Stimulated activated CD8-positive, alpha-beta memory T cell treated with anti-CD3 and anti-CD28 coated beads, Interleukin-15, amount 100 ng/mL, for 1 hour (primary cell): ENCODE data around the gene DRC1.

ENCODE experiments used
- DNase-seq: peaks from one replicate; pipeline ENCODE4 v3.0.0-alpha.2; 2020; ENCODE audit warnings: low read depth

The DRC1 gene

GRCh38 chr2:26448651-26449050, 46.9 kb downstream of the DRC1 start:
- no peak for DNase-seq

- DNase-seq: no peak
These were observed 47.7 kb downstream of the DRC1 start for GRCh38 chr2:26449278-26450030.

- DNase-seq: no peak
These were observed 48.4 kb downstream of the DRC1 start for GRCh38 chr2:26450031-26450635.

DNA sequence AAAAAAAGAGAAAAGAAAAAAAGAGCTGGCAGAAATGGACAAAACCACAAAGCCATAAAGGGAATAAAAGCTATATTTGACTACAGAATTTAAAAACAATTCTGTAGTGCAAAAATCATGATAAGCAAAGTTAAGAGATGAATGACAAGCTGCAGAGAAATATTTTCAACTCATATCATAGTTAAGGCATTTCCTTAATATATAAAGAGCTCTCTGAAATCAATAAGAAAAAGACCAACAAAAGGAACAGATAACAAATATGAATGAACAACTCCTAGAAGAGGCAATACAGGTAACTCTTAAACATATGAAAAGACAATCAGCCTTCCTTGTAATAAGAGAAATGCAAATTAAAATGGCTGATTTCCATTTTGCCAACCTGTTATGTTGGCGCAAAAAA, 50.0 kb downstream of the DRC1 start:
- no peak for DNase-seq

- DNase-seq: no peak
These were observed 52.0 kb downstream of the DRC1 start for GRCh38 chr2:26453421-26454329.

DNA sequence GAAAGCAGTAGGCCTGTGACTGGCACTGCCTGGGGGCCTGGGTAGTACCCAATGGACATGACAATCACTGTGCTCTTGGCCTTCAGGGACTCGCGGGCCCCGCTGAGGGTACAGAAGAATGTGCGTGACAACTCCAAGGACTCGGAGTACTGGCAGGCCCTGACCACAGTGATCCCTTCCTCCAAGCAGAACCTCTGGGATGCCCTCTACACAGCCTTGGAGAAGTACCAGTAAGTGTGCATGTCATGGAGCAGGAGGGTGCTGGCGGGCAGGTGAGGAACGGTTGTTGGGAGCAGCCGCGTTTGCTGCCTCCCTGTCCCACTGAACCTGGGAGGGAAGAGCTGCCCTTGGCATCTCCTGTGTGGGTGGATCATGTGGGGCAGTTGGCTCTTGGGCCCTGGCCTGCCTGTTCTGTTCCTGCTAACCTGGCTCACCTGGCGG, 52.9 kb downstream of the DRC1 start:
- DNase-seq: no peak

DNA sequence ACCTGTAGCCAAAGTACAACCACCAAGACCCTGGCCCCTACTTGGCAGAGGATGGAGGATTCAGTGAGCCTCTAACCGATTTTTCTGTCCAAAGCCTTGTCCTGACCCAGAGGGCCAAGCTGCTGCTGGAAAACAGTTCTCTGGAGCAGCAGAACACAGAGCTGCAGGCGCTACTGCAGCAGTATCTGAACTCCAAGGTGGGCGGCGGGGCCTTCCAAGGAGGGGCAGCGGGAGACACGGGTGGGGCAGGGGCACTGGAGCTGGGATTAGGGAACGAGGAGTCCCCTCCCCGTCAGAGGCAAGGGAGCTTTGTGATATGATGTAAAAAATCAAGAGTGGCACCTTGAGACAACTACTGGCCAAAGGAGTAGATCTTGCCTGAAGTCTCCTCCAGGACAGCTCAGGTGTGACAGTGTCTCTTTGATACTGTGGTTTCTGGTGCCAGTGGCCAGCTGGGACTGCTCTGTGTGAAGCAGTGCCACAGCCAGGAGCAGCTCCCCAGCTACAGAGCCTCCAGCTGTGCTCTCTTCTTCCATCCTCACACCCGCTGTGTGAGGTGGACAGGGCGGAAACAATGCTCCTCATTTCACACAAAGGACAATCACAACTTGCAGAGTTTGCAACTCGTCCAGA, 53.4 kb downstream of the DRC1 start:
- no peak for DNase-seq

DNA sequence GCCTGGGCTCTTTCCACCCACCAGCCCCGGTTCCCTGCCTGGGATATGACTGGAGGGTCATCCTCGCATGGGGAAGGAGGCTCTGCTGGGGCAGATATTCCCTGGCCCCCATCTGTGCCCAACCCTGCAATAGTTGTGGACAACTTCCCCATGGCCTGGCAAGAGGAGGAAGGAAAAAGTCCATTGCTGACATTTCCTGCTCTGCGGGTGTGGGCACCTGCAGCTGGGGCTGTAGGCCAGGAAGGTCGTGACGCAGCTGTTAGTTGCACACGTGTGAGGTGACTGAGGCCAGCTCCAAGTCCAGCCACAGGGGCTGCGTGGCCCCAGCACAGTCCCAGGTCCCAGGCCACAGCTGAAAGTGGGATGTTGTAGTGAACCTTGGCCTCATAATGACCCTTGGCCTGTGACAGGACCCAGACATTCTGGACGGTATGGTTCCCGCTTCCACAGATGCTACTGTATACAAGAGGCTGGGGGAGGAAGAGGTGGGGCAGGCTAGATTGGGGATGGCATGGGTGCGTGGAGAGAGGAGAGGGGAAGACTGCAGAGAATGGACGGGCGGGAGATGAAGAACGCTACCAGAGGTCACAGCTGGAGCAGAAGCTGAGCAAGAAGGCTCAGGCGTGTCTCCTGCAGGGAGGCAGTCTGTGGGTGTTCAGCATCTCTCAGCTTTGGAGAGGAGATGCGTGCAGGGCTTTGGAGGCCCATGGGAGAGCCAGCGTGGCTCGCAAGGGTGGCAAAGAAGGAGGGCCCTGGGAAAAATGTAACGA, 54.1 kb downstream of the DRC1 start:
- DNase-seq: no peak

DNA sequence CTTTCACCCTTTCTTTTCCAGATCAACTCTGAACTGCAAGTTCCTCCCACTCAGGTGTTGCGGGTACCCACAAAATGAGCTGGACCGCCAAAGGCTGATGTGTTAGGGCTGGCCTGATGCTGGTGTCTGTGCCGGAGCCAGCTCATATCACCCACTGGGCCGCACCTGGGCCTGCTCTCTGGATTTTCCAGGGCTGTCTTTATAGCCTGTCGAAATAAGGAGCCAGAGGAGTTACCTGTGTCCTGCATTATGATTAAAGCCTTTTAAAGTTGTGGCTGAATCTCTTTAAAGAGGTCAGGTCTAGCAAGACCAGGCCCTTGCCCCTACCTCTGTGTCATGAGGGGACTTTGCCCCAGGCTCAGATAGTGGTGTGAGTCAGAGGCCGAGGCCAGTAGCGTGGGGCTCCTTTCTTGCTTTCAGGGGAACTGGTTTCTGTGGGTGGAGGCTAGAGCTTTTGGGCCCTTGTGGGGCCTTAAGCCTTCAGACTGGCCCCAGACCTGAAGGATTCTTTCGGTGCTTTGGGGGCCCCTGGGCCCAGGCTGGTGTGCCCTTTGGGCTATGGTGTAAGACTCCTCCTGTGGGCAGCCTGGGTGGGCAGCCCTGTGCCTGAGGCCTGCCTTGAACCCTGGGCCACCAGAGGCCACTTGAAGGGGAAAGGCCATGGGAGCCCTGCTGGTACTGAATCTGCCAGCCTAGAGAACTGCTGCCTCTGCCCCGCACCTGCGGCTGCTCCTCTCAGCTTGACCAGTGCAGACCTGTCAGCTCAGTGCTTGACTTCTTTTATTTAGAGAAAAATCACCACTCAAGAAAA, 54.9 kb downstream of the DRC1 start:
- DNase-seq: no peak

DNA sequence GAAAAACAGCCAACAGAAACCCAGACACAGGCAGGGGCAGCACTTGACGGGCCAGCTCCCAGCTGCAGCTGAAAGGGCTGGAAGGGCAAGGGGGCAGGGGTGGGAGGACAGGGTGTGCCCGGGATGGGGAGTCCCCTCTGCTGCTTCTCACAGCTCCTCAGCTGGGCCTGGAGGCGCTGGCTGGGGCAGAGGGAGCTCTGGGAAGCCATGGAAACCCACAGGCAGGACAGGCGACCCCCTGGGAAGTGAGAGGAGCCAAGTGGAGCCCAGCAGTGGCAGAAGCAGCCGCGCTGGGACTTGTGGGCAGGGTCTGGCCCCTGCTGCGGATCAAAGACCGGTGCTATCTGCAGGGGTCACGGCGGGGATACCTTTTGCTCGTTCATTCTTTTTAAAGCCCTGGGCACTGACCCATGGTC, 55.5 kb downstream of the DRC1 start:
- no peak for DNase-seq

DNA sequence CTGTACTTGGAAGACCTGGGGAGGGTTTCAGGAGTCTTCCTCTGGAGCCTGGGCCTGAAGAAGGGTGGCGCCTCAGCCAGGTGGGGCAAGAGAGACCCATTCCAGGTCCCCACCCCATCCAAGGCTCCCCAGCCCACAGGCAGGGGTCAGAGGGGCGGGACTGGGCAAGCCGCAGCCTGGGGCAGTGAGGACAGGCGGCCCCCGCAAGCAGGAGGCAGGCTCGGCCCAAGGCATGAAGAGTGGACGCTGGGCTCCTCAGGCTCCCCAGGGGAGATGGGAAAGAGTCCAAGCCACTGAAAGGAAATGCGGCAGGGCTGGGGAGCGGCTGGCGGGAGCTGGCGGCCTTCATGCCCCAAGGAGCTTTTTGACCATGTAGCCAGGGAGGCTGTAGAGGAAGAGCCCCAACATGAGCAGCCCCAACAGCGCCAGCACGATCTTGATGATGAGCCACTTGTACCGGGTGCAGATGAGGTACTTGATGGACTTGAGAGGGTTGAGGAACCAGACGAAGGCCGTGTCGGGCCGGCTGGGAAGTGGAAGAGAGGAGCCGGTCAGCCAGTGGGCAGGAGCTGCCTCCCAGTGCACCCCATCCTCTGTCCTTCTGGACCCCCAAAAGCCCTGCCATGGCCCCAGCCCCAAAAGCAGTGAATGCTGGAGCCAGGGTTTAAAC, 56.1 kb downstream of the DRC1 start:
- DNase-seq: no peak

DNA sequence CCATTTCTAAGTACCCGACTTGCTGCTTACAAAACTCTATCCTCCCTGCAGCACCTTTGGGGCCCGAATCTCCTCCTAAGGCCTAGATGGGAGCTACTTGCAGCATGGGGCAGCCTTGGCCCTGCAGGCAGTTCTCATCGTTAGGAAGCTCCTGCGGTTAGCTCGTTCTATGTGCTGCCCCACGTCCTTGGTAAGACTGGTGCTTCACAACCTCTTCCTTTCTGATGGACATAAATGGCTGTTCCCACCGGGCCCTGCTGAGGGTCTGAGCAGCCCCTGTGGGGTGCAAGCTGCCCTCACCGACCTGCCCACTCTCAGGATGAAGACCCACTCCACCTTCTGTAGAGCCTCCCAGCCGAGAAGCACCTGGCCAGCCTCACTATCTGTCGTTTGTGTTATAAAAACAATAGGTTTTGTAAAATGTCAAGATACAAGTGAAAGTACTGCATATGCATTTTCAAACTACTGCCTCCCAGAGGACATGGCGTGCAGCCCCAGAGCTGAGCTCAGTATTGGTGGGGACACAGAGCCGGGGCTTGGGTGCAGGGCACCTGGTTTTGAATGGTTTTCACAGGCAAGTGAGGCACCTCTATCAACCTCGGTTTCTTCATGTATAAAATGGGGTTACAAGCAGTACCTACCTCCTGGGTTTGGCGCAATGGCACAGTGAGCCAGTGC, 56.8 kb downstream of the DRC1 start:
- no peak for DNase-seq

DNA sequence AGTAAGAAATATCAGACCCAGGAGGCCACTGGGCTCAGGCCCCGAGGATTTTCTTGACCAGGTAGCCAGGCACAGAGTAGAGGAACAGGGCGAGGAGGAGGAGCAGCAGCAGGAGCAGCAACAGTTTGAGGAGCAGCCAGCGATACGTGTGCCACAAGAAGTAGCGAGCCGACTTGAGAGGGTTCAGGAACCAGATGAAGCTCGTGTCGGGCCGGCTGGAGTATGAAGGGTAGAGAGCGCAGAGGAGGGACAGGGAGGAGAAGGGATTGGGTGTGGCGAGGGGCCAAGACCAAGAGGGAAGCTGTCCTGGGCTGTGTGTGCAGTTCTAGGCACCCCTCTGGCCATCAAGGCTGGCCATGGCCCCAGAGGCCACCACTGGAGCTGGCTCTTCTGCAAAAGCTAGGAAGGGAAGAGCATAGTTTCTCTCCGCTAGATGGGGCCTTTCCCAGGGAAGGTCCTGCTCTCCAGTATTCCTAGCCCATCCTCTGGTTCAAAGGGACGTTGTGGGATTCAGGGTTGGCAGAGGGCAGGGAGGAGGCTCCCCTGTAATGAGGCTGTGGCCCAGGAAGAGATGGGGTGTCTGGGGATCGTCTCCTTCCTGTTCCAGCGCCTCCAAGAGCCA, 58.4 kb downstream of the DRC1 start:
- no peak for DNase-seq

DNA sequence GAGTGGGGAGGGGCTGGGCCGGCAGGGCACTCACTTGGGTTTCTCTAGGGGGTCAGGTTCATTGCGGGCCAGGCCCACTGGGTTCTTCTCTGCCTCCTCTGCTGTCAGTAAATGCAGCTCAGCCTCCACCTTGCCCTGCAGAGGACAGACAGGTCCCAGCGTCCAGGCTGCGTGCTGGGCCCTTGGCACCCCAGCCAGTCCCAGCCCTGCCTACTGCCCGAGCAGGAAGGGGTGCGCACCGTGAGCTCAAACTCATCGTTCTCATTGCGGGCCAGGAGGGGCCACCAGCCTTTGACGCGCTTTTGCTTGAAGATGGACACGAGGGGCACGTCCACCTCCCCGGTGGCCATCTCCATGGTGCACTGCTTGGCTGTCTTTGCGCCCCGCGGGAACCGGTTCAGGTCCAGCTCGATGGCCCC, 58.9 kb downstream of the DRC1 start:
- no peak for DNase-seq

GRCh38 chr2:26461601-26462023, 59.9 kb downstream of the DRC1 start:
- no peak for DNase-seq

GRCh38 chr2:26462100-26462499, 60.4 kb downstream of the DRC1 start:
- DNase-seq: no peak

- DNase-seq: no peak
These were observed 61.0 kb downstream of the DRC1 start for GRCh38 chr2:26462511-26463243.
